Caco-2 (cell line): Measurements from ENCODE around the gene NECTIN2. TPM values are rescaled to one million over a fixed set of nuclear protein-coding genes. Genes with fewer than 3 reads are reported as not detected.

ENCODE experiments used
- BruUV-seq: library from RNA; stranded (reverse); fragments of 400-500 nt; replicated peaks from 2 replicates; lab custom pipeline; 2021; lab: Mats Ljungman, UMichigan
- CTCF ChIA-PET: fragments of 300-600 bp; sonication (Branson Sonifier 250); formaldehyde crosslinking; loops from one replicate; lab custom pipeline; 2022; ENCODE audit warnings: antibody characterized with exemption; lab: Charles Lee
- POLR2A ChIA-PET: fragments of 300-600 bp; sonication (Branson Sonifier 250); formaldehyde crosslinking; loops from one replicate; lab custom pipeline; 2022; ENCODE audit warnings: antibody characterized with exemption; lab: Charles Lee
- DNase-seq, 2 experiments: peaks; one replicate each; pipeline versions ENCODE4 v3.0.0 to v3.0.0-alpha.2; 2020 to 2022
- H3K27me3 ChIP-seq: replicated peaks from 2 replicates; pipeline ENCODE4 v1.6.0; 2011; ENCODE audit warnings: low read length; ENCODE audit not compliant: control insufficient read depth, insufficient read depth
- H3K36me3 ChIP-seq: 2 replicates; pipeline ENCODE4 v1.5.1; 2011; ENCODE audit warnings: low read length; ENCODE audit not compliant: control insufficient read depth, insufficient read depth
- H3K4me1 ChIP-seq: fragments of 250-450 bp; sonication (Bioruptor Pico); 2 replicates; pipeline ENCODE4 v1.5.1; 2020; ENCODE audit warnings: mild to moderate bottlenecking
- H3K4me3 ChIP-seq: 2 replicates; pipeline ENCODE4 v1.5.1; 2011; ENCODE audit warnings: low read depth, mild to moderate bottlenecking, control low read depth, low read length
- H3K9me3 ChIP-seq: fragments of 250-450 bp; sonication (Bioruptor Pico); 2 replicates; pipeline ENCODE4 v1.5.1; 2020; ENCODE audit warnings: mild to moderate bottlenecking, moderate library complexity
- H3K27ac Mint-ChIP-seq: one replicate; pipeline ENCODE4 v1.8.0; 2022; ENCODE audit warnings: mixed read lengths; ENCODE audit not compliant: unreplicated experiment
- H3K27me3 Mint-ChIP-seq: one replicate; pipeline ENCODE4 v1.8.0; 2022; ENCODE audit warnings: mixed read lengths; ENCODE audit not compliant: insufficient read depth, unreplicated experiment
- H3K36me3 Mint-ChIP-seq: one replicate; pipeline ENCODE4 v1.8.0; 2022; ENCODE audit warnings: mild to moderate bottlenecking, mixed read lengths; ENCODE audit not compliant: insufficient read depth, unreplicated experiment
- H3K4me1 Mint-ChIP-seq: one replicate; pipeline ENCODE4 v1.8.0; 2022; ENCODE audit warnings: low read depth, mixed read lengths; ENCODE audit not compliant: unreplicated experiment
- H3K4me3 Mint-ChIP-seq: one replicate; pipeline ENCODE4 v1.8.0; 2022; ENCODE audit warnings: mild to moderate bottlenecking, moderate library complexity, mixed read lengths; ENCODE audit not compliant: unreplicated experiment
- H3K9me3 Mint-ChIP-seq: one replicate; pipeline ENCODE4 v1.8.0; 2022; ENCODE audit warnings: mixed read lengths; ENCODE audit not compliant: unreplicated experiment
- intact Hi-C: fragments of 100-400 bp; cut with micrococcal nuclease; formaldehyde crosslinking; loops from one replicate; pipeline ENCODE4 v1.10.0; 2022; ENCODE audit not compliant: unreplicated experiment
- total RNA-seq: library from RNA; stranded (reverse); gene quantifications from 2 replicates; pipeline ENCODE4 v1.2.3, GENCODE V29; 2022
- TF ChIP-seq, protein P1 (sequence below), 2 experiments: fragments of 200-600 bp in 1 of 2; IDR thresholded peaks; 1 replicate in 1 of 2; 2 replicates in 1 of 2; pipeline versions ENCODE4 v1.5.1 to v1.8.0; 2011 to 2022; ENCODE audit warnings: antibody characterized with exemption in 1 of 2, control low read depth in 1 of 2, inconsistent platforms in 1 of 2, low read depth in 1 of 2, low read length in 1 of 2, mild to moderate bottlenecking in 1 of 2, moderate library complexity in 1 of 2; ENCODE audit not compliant: insufficient read depth in 1 of 2, severe bottlenecking in 1 of 2, unreplicated experiment in 1 of 2

NECTIN2 gene
- total RNA-seq, 1 experiment from 2014 or later, result 258 TPM

DNA sequence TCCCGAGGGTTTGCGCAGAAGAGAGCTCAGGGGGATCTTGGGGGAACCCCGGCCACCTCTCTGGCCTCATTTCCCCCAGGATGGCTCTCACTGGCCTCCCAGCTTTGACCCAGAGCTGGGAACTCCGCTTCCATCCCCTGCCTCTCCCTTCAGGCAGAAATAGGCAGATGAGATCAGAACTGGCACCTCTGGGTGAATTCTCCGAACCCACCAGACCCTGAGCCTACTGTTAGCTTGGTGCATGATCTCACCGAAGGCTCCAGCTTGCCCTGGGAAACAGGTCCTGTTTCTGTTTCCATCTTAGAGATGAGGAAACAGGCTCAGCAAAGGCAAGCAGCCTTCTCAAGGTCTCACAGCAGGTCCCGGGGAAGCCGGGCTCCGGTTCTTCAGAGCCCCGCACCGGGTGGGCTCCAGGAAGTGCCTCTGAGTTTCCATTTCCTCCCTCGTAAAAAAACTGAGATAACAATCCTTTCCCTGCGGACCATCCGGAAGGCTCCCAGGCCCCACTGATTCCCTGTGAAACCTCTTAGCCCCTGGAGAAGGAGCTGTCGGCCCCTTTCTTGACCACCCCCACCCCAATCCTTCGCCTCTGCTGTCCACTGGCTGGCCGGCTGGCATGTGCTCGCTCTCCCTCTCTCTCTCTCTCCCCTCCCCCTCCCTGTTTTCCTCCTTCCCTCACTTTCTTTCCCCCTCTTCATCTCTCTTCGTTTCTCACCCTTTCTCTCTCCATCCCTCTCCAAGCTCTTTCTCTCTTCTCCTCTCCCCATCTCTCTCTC, 2.1 kb downstream of the NECTIN2 start:
- H3K36me3 Mint-ChIP-seq, result peaks cover 64% of the 10 kb centered on the region
- Histone ChIP-seq H3K4me3 (peak overlapping the region; percentile 72), H3K36me3 (peaks cover 4% of the 10 kb centered on the region; the same call in 1 of the 2 replicates), H3K27me3 (no peaks in the 10 kb centered on the region), H3K4me1 (peaks cover 35% of the 10 kb centered on the region), H3K9me3 (no peaks in the 10 kb centered on the region)
- CTCF ChIA-PET, result interaction anchor here (0.7 kb wide), 1 partner anchor 36 kb away, joined by 3 read pairs; no protein-coding TSS in a partner anchor
- TF ChIP-seq, protein P1, sequence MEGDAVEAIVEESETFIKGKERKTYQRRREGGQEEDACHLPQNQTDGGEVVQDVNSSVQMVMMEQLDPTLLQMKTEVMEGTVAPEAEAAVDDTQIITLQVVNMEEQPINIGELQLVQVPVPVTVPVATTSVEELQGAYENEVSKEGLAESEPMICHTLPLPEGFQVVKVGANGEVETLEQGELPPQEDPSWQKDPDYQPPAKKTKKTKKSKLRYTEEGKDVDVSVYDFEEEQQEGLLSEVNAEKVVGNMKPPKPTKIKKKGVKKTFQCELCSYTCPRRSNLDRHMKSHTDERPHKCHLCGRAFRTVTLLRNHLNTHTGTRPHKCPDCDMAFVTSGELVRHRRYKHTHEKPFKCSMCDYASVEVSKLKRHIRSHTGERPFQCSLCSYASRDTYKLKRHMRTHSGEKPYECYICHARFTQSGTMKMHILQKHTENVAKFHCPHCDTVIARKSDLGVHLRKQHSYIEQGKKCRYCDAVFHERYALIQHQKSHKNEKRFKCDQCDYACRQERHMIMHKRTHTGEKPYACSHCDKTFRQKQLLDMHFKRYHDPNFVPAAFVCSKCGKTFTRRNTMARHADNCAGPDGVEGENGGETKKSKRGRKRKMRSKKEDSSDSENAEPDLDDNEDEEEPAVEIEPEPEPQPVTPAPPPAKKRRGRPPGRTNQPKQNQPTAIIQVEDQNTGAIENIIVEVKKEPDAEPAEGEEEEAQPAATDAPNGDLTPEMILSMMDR (IDR thresholded peaks at IDR 0.05; ENCODE audit: insufficient read depth in 1 of 2, low read depth in 1 of 2, low read length in 1 of 2, severe bottlenecking in 1 of 2, unreplicated experiment in 1 of 2), result no peak
- H3K27ac Mint-ChIP-seq, result peak overlapping the region; percentile 98
- BruUV-seq, result no TSS peak
- no peak for DNase-seq
- POLR2A ChIA-PET, result interaction anchor here (0.7 to 2.0 kb wide), 3 partner anchors 36 to 829 kb away, joined by 6 to 7 read pairs (median 7); partner anchors contain the start of gene TOMM40
- intact Hi-C loops, result loop anchor here (5.0 to 10.0 kb wide), 2 partner anchors 104 to 153 kb away; partner anchors contain the start of gene CEACAM16
- peaks cover 40% of the 10 kb centered on the region for H3K4me1 Mint-ChIP-seq
- no peaks in the 10 kb centered on the region for H3K9me3 Mint-ChIP-seq
- H3K4me3 Mint-ChIP-seq, result peak overlapping the region; percentile 76
- no peaks in the 10 kb centered on the region for H3K27me3 Mint-ChIP-seq

DNA sequence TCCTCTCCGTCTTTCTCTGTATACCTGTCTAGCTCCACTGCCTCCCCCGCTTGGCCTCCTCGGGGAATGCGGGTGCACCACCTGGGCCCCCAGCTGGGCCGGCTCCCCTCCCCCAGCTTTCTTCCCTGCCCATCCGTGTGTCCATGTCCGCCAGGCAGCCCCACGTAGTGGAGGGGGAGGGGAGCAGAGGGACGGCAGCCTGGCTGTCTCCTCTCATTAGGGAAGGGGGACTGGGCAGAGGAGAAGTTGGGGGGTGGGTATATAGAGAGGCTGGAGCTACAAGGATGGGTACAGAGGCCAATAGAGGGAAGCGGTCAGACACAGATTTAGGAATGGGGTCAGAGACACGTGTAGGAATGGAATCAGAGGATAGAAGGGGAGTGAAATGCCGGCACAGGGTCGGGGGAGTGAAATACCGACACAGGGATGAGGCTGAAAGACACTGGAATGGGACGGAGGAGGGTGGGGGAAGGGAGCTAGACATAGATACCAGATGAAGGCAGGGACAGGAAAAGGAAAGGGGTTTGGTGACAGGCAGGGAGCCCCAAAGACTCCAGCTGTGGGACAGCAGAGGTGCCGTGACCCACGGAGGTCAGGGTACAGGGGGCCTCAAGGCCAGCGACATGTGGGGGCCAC, 2.8 kb downstream of the NECTIN2 start:
- POLR2A ChIA-PET, result interaction anchor here (0.9 to 2.0 kb wide), 2 partner anchors 41 to 828 kb away, joined by 7 read pairs; partner anchors contain the start of gene TOMM40
- Histone ChIP-seq H3K4me3 (no peak overlapping the region), H3K9me3 (no peaks in the 10 kb centered on the region), H3K36me3 (peaks cover 4% of the 10 kb centered on the region; the same call in 1 of the 2 replicates), H3K27me3 (no peaks in the 10 kb centered on the region), H3K4me1 (peaks cover 35% of the 10 kb centered on the region)
- TF ChIP-seq, protein P1 (IDR thresholded peaks at IDR 0.05; ENCODE audit: insufficient read depth in 1 of 2, low read depth in 1 of 2, low read length in 1 of 2, severe bottlenecking in 1 of 2, unreplicated experiment in 1 of 2), result no peak
- no peak for DNase-seq
- no peaks in the 10 kb centered on the region for H3K27me3 Mint-ChIP-seq
- H3K9me3 Mint-ChIP-seq, result no peaks in the 10 kb centered on the region
- H3K27ac Mint-ChIP-seq, result peak overlapping the region; percentile 98
- BruUV-seq, result no TSS peak
- H3K4me3 Mint-ChIP-seq, result peak overlapping the region; percentile 76
- CTCF ChIA-PET, result interaction anchor here (0.7 kb wide), 1 partner anchor 35 kb away, joined by 3 read pairs; no protein-coding TSS in a partner anchor
- intact Hi-C loops, result loop anchor here (5.0 to 10.0 kb wide), 2 partner anchors 103 to 154 kb away; partner anchors contain the start of gene CEACAM16
- H3K36me3 Mint-ChIP-seq, result peaks cover 71% of the 10 kb centered on the region
- peaks cover 40% of the 10 kb centered on the region for H3K4me1 Mint-ChIP-seq

DNA sequence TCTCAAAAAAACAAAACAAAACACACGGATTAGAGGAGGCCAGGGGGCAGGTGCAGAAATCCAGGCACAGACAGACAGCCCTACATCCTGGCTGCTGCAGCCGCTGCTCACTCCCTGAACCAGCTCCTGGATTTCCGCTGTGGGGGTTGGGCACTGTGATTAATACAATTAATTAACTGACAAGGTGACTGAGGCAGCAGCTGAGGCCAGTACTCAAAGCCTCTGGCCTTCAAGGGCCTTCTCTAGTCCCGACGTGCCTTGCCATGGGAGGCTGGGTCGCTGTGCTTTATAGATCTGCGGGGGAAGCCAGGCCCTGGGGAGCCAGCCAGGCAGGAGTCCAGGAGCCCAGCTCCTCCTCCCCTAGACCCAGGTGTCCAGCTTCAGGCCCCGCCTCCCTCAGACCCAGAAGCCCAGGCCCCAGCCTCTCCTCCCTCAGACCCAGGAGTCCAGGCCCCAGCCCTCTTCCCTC, 4.6 kb downstream of the NECTIN2 start:
- Histone ChIP-seq H3K27me3 (no peaks in the 10 kb centered on the region), H3K36me3 (peaks cover 4% of the 10 kb centered on the region; the same call in 1 of the 2 replicates), H3K4me3 (no peak overlapping the region), H3K4me1 (peaks cover 30% of the 10 kb centered on the region), H3K9me3 (no peaks in the 10 kb centered on the region)
- Mint-ChIP-seq H3K27me3 (no peaks in the 10 kb centered on the region), H3K4me3 (no peak overlapping the region), H3K4me1 (peaks cover 29% of the 10 kb centered on the region), H3K36me3 (peaks cover 72% of the 10 kb centered on the region), H3K9me3 (no peaks in the 10 kb centered on the region), H3K27ac (peak overlapping the region; percentile 98)
- no TSS peak for BruUV-seq
- intact Hi-C loops, result no loop called here
- peak in 1 of 2 experiments; percentile 45 for DNase-seq
- POLR2A ChIA-PET, result no interaction called here
- TF ChIP-seq, protein P1 (IDR thresholded peaks at IDR 0.05; ENCODE audit: insufficient read depth in 1 of 2, low read depth in 1 of 2, low read length in 1 of 2, severe bottlenecking in 1 of 2, unreplicated experiment in 1 of 2), result no peak
- CTCF ChIA-PET, result no interaction called here
